ENCODE measurements around the gene SDC3. TPM values are rescaled to one million over a fixed set of nuclear protein-coding genes. Genes with fewer than 3 reads are reported as not detected.

The SDC3 gene
- total and polyA plus RNA-seq, 2 of the 8 experiments (the other 6 are each of a cell fraction or from before 2014, with no cell fraction given) = 7.0 to 27.0 TPM

- Histone ChIP-seq H3K4me2 (ENCODE audit: insufficient read depth in 1 of 2, low read depth in 2 of 2, low read length in 2 of 2) (no peak overlapping the region), H3K36me3 (ENCODE audit: control insufficient read depth in 2 of 4, insufficient read depth in 4 of 4, low read length in 3 of 4) (no peaks in the 10 kb centered on the region), H2BK120ac (replicated peaks; ENCODE audit: low read depth, low read length) (no peak overlapping the region), H4K91ac (replicated peaks; ENCODE audit: insufficient read length, low read length) (no peak overlapping the region), H4K5ac (ENCODE audit: insufficient read length, low read depth, low read length) (no peak overlapping the region), H2AFZ (ENCODE audit: low read length) (no peak overlapping the region), H3K4me1 (replicated peaks in 1 of 4; ENCODE audit: control insufficient read depth in 3 of 4, insufficient read depth in 4 of 4, low read length in 3 of 4) (peaks cover 7 to 40% (median 24%) of the 10 kb centered on the region in 4 experiments), H2BK5ac (ENCODE audit: low read depth, low read length) (no peak overlapping the region), H3K79me2 (ENCODE audit: control insufficient read depth in 1 of 2, insufficient read depth in 2 of 2, low read length in 2 of 2) (peaks cover 0 to 5% of the 10 kb centered on the region in 2 experiments; a peak in 1 of 4 replicates), H3K14ac (ENCODE audit: insufficient read length) (no peak overlapping the region), H3K23ac (ENCODE audit: insufficient read length) (no peak overlapping the region), H3K18ac (ENCODE audit: extremely low read depth, low read length) (no peak overlapping the region), H3K9ac (replicated peaks in 1 of 4; ENCODE audit: extremely low read depth in 1 of 4, low read depth in 3 of 4, low read length in 3 of 4) (no peak overlapping the region), H3K4me3 (ENCODE audit: extremely low read depth in 1 of 4, insufficient read depth in 2 of 4, low read depth in 3 of 4, low read length in 4 of 4) (no peak overlapping the region), H3K27ac (ENCODE audit: low read depth, low read length) (no peak overlapping the region), H2BK12ac (ENCODE audit: low read depth, low read length) (no peak overlapping the region), H3K79me1 (ENCODE audit: low read depth, low read length) (peaks cover 7% of the 10 kb centered on the region), H2BK20ac (ENCODE audit: low read length) (no peak overlapping the region), H3K9me3 (ENCODE audit: insufficient read depth in 2 of 2, low read depth in 1 of 2, low read length in 1 of 2) (no peaks in the 10 kb centered on the region), H2AK5ac (ENCODE audit: low read depth, low read length) (peak overlapping the region; percentile 83; the same call in 1 of the 2 replicates), H2BK15ac (ENCODE audit: low read length) (no peak overlapping the region; the same call in 1 of the 2 replicates), H3K23me2 (ENCODE audit: low read depth, low read length) (peaks cover 7% of the 10 kb centered on the region; the same call in 1 of the 2 replicates), H3K4ac (replicated peaks; ENCODE audit: insufficient read length, low read depth, low read length) (no peak overlapping the region), H4K8ac (ENCODE audit: extremely low read depth, insufficient read depth, low read length) (no peak overlapping the region), H3K27me3 (replicated peaks in 1 of 4; ENCODE audit: control insufficient read depth in 3 of 4, extremely low read depth in 1 of 4, insufficient read depth in 3 of 4, low read length in 3 of 4) (peaks cover 0 to 20% (median 12%) of the 10 kb centered on the region in 4 experiments; a peak in 4 of 7 replicates), H4K20me1 (replicated peaks in 1 of 2; ENCODE audit: control insufficient read depth in 1 of 2, insufficient read depth in 2 of 2, low read length in 2 of 2) (peaks cover 13 to 18% of the 10 kb centered on the region in 2 experiments), H3K56ac (replicated peaks; ENCODE audit: insufficient read length, low read depth, low read length) (no peak overlapping the region)
- FAIRE-seq (no peak), DNase-seq (ENCODE audit: low read depth in 1 of 2, low spot score in 2 of 2) (no peak)
- 90% methylated on average over 1 of the region's 1 CpG; no CpG with 5 or more reads in 1 of the 2 experiments for WGBS, 2 experiments (ENCODE audit: extremely low coverage in 1 of 2, insufficient coverage in 1 of 2, insufficient read length in 1 of 2, insufficient replicate concordance in 2 of 2, low coverage in 1 of 2, low lambda C conversion rate in 2 of 2, missing lambda C conversion rate in 1 of 2)
- ChIA-PET POLR2A (ENCODE audit: partially characterized antibody) (interaction anchor here (1.0 to 4.4 kb wide), 6 partner anchors 8 to 102 kb away, joined by 3 to 30 read pairs (median 4); no protein-coding TSS in a partner anchor), CTCF (ENCODE audit: partially characterized antibody) (interaction anchor here (0.6 to 13.1 kb wide), 10 partner anchors 9 to 186 kb away, joined by 3 to 164 read pairs (median 6); no protein-coding TSS in a partner anchor)
- TF ChIP-seq SAP30 (IDR thresholded peaks at IDR 0.05; ENCODE audit: insufficient read depth, insufficient replicate concordance, low read length) = no peak
- TF ChIP-seq SP1 (IDR thresholded peaks at IDR 0.05; ENCODE audit: low read depth, low read length) = no peak
- peak; percentile 73 for TF ChIP-seq KDM1A (IDR thresholded peaks at IDR 0.05; ENCODE audit: borderline replicate concordance, low read length)
- TF ChIP-seq EZH2 (IDR thresholded peaks at IDR 0.05; ENCODE audit: low read depth, low read length, severe bottlenecking) = no peak
- TF ChIP-seq CBX8 (IDR thresholded peaks at IDR 0.05; ENCODE audit: borderline replicate concordance, low read depth, low read length) = no peak
- no peak for TF ChIP-seq SIN3A (conservative IDR thresholded peaks at IDR 0.05 in 1 of 2, IDR thresholded peaks at IDR 0.05 in 1 of 2; ENCODE audit: low read depth in 1 of 2, low read length in 2 of 2)
- no peak for TF ChIP-seq NANOG (IDR thresholded peaks at IDR 0.05; ENCODE audit: insufficient read depth, low read depth, low read length, poor library complexity, severe bottlenecking)
- no peak for TF ChIP-seq PHF8 (conservative IDR thresholded peaks at IDR 0.05; ENCODE audit: low read depth, low read length)
These were observed 3.2 kb downstream of the SDC3 start for GRCh38 chr1:30905403-30905802.
